Mucosa of rectum (tissue), 2 donors: Measurements from ENCODE around the gene APOC1.
"Not testable (repeated sequence)": the region's sequence is repeated elsewhere in the genome, so short reads cannot be mapped to it uniquely, and the experiment has no call there.

ENCODE experiments used
- H3K27ac ChIP-seq, 2 donors: one replicate each; pipeline ENCODE4 v1.7.0; 2013; ENCODE audit warnings: inconsistent platforms in 2 of 2, low read depth in 2 of 2, low read length in 2 of 2
- H3K27me3 ChIP-seq, 2 donors: one replicate each; pipeline ENCODE4 v1.7.0; 2013; ENCODE audit warnings: low read length in 2 of 2; ENCODE audit not compliant: control insufficient read depth in 2 of 2, insufficient read depth in 2 of 2
- H3K36me3 ChIP-seq, 2 donors: one replicate each; pipeline ENCODE4 v1.7.0; 2013; ENCODE audit warnings: low read length in 2 of 2; ENCODE audit not compliant: control insufficient read depth in 2 of 2, insufficient read depth in 2 of 2
- H3K4me1 ChIP-seq, 2 donors: one replicate each; pipeline ENCODE4 v1.7.0; 2013; ENCODE audit warnings: low read length in 2 of 2, mild to moderate bottlenecking in 1 of 2; ENCODE audit not compliant: control insufficient read depth in 2 of 2, insufficient read depth in 2 of 2
- H3K4me3 ChIP-seq, 2 donors: one replicate each; pipeline ENCODE4 v1.7.0; 2013; ENCODE audit warnings: low read length in 2 of 2
- H3K9ac ChIP-seq, 2 donors: one replicate each; pipeline ENCODE4 v1.7.0; 2013; ENCODE audit warnings: low read length in 2 of 2, low read depth in 1 of 2, mild to moderate bottlenecking in 1 of 2
- H3K9me3 ChIP-seq, 2 donors: one replicate each; pipeline ENCODE4 v1.7.0; 2013; ENCODE audit warnings: low read length in 2 of 2; ENCODE audit not compliant: control insufficient read depth in 2 of 2
- donor health status: healthy.
- donor health status: Normal muscosa, but diverticular disease.

The APOC1 gene

GRCh38 chr19:44876930-44877535 is 37.4 kb upstream of the APOC1 start:
- Histone ChIP-seq H3K27ac (no peak overlapping the region), H3K9me3 (no peaks in the 10 kb centered on the region), H3K9ac (no peak overlapping the region), H3K27me3 (no peaks in the 10 kb centered on the region), H3K4me3 (no peak overlapping the region), H3K4me1 (peaks cover 4 to 11% of the 10 kb centered on the region in 2 donors), H3K36me3 (peaks cover 28 to 38% of the 10 kb centered on the region in 2 donors)

GRCh38 chr19:44878120-44878865 is 36.1 kb upstream of the APOC1 start:
- H3K27me3 ChIP-seq = no peaks in the 10 kb centered on the region
- H3K27ac ChIP-seq = no peak overlapping the region
- H3K4me1 ChIP-seq = peaks cover 4 to 11% of the 10 kb centered on the region in 2 donors
- no peaks in the 10 kb centered on the region for H3K9me3 ChIP-seq
- no peak overlapping the region for H3K9ac ChIP-seq
- peaks cover 18 to 28% of the 10 kb centered on the region in 2 donors for H3K36me3 ChIP-seq
- H3K4me3 ChIP-seq = no peak overlapping the region

- H3K27me3 ChIP-seq = no peaks in the 10 kb centered on the region
- H3K27ac ChIP-seq = no peak overlapping the region
- peaks cover 6 to 19% of the 10 kb centered on the region in 2 donors for H3K36me3 ChIP-seq
- no peak overlapping the region for H3K4me3 ChIP-seq
- H3K4me1 ChIP-seq = peaks cover 4 to 11% of the 10 kb centered on the region in 2 donors
- no peak overlapping the region for H3K9ac ChIP-seq
- no peaks in the 10 kb centered on the region for H3K9me3 ChIP-seq
Measured at GRCh38 chr19:44879309-44880065, 34.9 kb upstream of the APOC1 start.

GRCh38 chr19:44882063-44882462 is 32.3 kb upstream of the APOC1 start:
- H3K36me3 ChIP-seq = peaks cover 3 to 9% of the 10 kb centered on the region in 2 donors

GRCh38 chr19:44882619-44883397 is 31.6 kb upstream of the APOC1 start:
- H3K27me3 ChIP-seq, H3K9me3 ChIP-seq, H3K4me1 ChIP-seq, H3K4me3 ChIP-seq, H3K9ac ChIP-seq, H3K27ac ChIP-seq: not testable (repeated sequence)
- peaks cover 5 to 13% of the 10 kb centered on the region in 2 donors for H3K36me3 ChIP-seq

More at GRCh38 chr19:44882063-44882462, 32.3 kb upstream of the APOC1 start:
- Histone ChIP-seq H3K9ac (no peak overlapping the region), H3K4me1 (no peaks in the 10 kb centered on the region), H3K27me3 (no peaks in the 10 kb centered on the region), H3K9me3 (no peaks in the 10 kb centered on the region), H3K4me3 (no peak overlapping the region), H3K27ac (no peak overlapping the region)

GRCh38 chr19:44883922-44884321 is 30.5 kb upstream of the APOC1 start:
- Histone ChIP-seq H3K4me3 (no peak overlapping the region), H3K27me3 (no peaks in the 10 kb centered on the region), H3K36me3 (peaks cover 6 to 15% of the 10 kb centered on the region in 2 donors), H3K9me3 (no peaks in the 10 kb centered on the region), H3K9ac (no peak overlapping the region), H3K4me1 (no peaks in the 10 kb centered on the region), H3K27ac (no peak overlapping the region)

GRCh38 chr19:44884566-44884965 is 29.8 kb upstream of the APOC1 start:
- H3K9ac ChIP-seq = no peak overlapping the region
- no peak overlapping the region for H3K4me3 ChIP-seq
- H3K4me1 ChIP-seq = peaks cover under 1% of the 10 kb centered on the region in 2 donors
- H3K36me3 ChIP-seq = peaks cover 6 to 15% of the 10 kb centered on the region in 2 donors
- no peaks in the 10 kb centered on the region for H3K9me3 ChIP-seq
- H3K27ac ChIP-seq = no peak overlapping the region
- H3K27me3 ChIP-seq = no peaks in the 10 kb centered on the region

- Histone ChIP-seq H3K9ac (no peak overlapping the region), H3K9me3 (no peaks in the 10 kb centered on the region), H3K4me3 (no peak overlapping the region), H3K27ac (no peak overlapping the region), H3K4me1 (peaks cover 7 to 9% of the 10 kb centered on the region in 2 donors), H3K36me3 (peaks cover 6 to 15% of the 10 kb centered on the region in 2 donors), H3K27me3 (no peaks in the 10 kb centered on the region)
Measured at GRCh38 chr19:44886141-44886540, 28.3 kb upstream of the APOC1 start.

GRCh38 chr19:44887648-44888047 is 26.8 kb upstream of the APOC1 start:
- no peak overlapping the region for H3K4me3 ChIP-seq
- no peak overlapping the region for H3K27ac ChIP-seq
- peaks cover 18 to 20% of the 10 kb centered on the region in 2 donors for H3K4me1 ChIP-seq
- H3K27me3 ChIP-seq = no peaks in the 10 kb centered on the region
- H3K9me3 ChIP-seq = no peaks in the 10 kb centered on the region
- peaks cover 6 to 18% of the 10 kb centered on the region in 2 donors for H3K36me3 ChIP-seq
- no peak overlapping the region for H3K9ac ChIP-seq
